ENCODE data around the gene OGFOD2.

The OGFOD2 gene

GRCh38 chr12:122951979-122952892 lies 22.8 kb upstream of the OGFOD2 start:
- DNase-seq (ENCODE audit: low read depth): peak; percentile 49

- DNase-seq (ENCODE audit: low read depth): no peak
Observed at GRCh38 chr12:122955156-122955555, 19.9 kb upstream of the OGFOD2 start.

GRCh38 chr12:122956035-122956434 lies 19.0 kb upstream of the OGFOD2 start:
- no peak for DNase-seq (ENCODE audit: low read depth)

DNA sequence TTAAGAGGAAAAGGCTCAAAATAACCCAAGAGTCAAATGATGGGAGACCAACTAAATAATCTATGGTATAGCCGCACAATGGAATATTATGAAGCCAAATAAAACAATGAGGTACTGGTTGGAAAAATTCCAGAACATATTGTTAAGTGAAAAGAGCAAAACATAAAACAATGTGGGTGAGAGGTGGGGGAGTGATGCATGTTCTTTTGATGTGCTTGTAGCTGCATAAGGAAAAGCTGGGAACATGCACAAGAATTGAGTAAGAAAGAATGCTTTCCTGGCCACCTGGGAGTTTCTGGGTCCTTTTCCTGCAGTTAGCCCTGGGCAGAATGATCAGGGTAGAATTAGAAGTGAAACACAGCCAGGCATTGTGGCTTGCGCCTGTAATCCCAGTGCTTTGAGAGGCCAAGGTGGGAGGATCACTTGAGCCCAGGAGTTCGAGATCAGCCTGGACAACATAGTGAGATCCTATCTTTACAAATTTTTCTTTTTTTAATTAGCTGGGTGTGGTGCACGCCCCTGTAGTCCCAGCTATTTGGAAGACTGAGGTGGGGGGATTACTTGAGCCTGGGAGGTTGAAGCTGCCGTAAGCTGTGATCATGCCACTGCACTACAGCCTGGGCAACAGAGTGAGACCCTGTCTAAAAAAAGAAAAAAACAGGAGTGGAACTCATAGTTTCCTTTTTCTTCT lies 16.7 kb upstream of the OGFOD2 start:
- no peak for DNase-seq (ENCODE audit: low read depth)

- no peak for DNase-seq (ENCODE audit: low read depth)
Observed at GRCh38 chr12:122959566-122960192, 15.4 kb upstream of the OGFOD2 start.

DNA sequence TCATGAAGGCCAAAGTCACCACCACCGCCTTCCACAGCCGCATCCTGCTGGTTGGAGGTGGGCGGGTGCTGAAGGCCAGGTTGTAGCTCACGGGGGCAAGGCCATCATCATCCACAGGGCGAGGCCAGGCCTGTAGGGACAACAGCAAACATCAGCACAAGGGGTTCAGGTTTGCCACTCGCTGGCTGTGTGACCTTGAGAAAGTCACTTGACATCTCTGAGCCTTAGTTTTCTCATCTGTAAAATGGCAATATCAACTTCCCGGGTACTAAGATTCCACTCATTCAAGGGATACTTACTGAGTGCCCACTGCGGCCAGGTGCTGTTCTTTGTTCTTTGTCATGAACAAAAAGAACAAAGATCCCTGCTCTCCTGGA lies 14.9 kb upstream of the OGFOD2 start:
- no peak for DNase-seq (ENCODE audit: low read depth)

DNA sequence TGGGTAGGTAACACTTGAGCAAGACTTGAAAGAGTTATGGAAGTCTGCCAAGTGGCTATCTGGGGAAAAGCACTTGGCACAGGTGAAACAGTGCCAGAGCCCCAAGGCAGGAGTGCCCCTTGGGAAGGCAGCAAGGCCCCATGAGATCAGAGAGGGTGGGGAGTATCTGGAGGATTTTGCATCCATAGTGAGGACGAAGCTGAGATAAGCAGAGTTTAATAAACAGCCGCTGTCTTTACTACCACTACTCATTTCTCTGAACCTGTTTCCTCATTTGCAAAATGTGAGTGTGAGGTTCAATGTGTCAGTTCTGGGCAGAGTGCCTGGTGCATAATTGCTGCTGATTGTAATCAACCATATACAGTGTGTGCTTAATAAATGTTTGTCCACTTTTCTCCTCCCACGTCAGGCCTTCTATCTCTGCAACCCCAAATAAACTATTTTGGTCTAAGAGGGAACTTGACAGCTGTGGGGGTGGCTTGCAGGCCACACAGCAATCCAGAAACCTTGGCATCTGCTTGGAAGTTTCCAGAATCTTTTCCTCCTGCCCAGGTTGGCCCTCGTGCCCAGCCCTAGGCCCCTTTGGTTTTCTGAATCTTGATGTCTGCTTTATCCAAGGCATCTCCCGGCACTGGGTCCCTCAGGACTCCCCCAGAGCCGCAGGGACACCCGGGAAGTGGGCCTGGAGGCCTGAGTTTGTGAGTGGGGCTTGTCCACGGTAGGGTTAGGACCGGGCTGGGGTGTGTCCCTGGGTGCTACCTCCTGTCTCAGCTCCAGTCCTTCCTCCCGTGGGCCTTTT lies 13.3 kb upstream of the OGFOD2 start:
- no peak for DNase-seq (ENCODE audit: low read depth)

- no peak for DNase-seq (ENCODE audit: low read depth)
Observed at GRCh38 chr12:122963941-122964265, 11.1 kb upstream of the OGFOD2 start.

- no peak for DNase-seq (ENCODE audit: low read depth)
Observed at GRCh38 chr12:122964439-122965257, 10.4 kb upstream of the OGFOD2 start.

- DNase-seq (ENCODE audit: low read depth): no peak
Observed at GRCh38 chr12:122965321-122965751, 9.7 kb upstream of the OGFOD2 start.

DNA sequence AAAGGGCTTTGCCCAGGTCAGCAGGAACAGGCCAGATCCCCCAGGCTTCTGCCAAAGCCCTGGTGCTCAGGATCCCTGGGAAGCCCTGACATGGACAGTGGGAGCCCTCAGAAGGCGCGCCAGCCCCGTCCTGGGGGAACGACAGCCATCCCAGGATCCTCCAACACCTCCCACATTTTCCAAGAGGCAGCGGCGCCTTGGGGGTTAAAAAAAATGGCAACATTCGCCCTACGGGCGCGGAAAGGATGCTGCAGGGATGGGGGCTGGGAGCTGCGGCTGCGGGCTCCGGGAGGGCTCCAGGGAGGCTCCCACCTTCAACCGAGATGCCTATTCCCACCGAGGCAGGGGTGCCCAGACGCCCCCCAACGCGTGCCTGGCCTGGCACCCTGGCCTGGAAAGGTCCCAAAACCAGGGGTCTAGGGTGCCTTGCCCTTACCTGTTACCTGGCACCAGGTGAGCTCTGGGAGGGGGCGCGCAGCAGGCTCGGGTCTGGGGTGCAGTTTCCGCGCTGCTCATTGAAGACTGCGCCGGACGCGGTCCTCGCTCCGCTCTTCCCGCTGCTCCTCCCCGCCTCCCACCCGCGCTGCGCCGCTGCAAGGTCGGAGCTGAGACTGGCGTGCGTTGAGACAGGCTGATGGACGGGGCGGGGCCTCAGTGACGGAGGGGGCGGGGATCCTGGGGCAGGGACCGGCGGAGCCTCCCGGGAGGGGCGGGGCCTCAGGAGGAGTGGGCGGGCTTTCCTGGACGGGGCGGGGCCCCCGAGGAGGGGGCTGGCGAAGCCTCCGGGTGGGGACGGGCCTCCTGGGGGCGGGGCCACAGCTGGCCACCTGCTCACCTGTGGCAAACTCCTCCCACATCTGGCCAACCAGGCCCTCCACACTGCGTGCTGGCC lies 8.9 kb upstream of the OGFOD2 start, which contains the start of gene ABCB9:
Gene ABCB9 (minus strand): TSS at position 613 of the 892 bp plus-strand sequence. CDS start 6,228 bp downstream, outside the sequence.
- DNase-seq (ENCODE audit: low read depth): peak; percentile 85

GRCh38 chr12:122966743-122967550 lies 8.1 kb upstream of the OGFOD2 start:
- DNase-seq (ENCODE audit: low read depth): no peak

DNA sequence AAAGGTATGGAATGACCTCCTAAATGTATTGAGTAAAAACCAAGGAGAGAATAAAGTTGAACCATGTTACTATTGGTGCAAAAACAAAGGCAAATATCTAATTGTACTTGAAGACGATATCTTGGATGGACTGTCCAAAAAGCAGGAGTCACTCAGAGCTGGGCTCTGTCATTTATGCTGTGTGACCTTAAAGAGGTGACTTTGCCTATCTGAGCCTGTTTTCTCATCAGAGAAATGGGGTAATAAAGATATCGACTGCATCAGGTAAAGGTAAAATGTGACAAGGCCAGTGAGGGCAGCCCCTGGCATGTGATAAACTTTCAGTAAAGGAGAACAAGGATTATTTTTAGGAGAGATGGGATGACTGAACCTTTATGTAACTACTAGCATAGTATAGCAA lies 6.9 kb upstream of the OGFOD2 start:
- DNase-seq (ENCODE audit: low read depth): no peak

GRCh38 chr12:122969676-122970075 lies 5.4 kb upstream of the OGFOD2 start:
- DNase-seq (ENCODE audit: low read depth): no peak

- peak; percentile 99 for DNase-seq (ENCODE audit: low read depth)
Observed at GRCh38 chr12:122974274-122974891, 661 bp upstream of the OGFOD2 start.

DNA sequence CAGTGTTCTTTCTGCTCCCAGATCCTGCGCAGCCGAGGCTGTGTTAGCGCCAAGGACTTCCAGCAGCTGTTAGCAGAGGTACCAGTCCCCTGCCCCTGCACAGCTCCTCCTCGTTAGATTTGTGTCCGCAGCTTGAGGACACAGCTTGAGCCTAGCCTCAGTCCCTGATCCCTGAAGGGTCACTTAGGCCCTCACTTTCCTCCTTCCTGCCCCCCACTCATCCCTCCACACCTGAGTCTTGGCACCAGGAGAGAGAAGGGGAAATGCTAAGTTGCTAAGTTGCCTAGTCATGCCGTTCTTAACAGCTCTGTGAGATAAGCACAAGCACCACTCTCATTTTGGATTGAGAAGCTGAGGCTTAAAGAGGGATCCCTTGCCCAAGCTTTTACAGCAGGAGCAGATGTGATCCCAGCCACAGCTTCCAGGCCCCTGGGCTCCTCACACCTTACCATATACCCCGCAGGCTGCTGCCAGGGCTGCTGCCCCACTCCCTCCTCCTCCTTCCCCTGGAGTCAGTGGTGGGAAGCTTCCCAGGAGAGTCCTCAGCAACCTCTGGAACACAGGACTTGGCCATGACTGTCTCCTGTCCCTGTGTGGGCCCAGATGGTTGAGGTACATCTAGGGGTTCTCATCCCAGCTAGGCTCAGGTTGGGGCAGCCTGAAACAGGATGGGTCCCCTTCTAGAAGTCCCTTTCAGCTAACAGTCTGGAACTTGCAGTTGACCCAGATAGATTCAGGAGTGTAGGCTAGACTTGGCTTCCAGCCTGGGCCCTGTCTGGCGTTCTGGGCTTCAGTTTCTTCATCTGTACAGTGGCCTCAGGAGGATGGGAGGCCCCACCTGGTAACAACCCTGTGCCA lies 975 bp downstream of the OGFOD2 start:
- no peak for DNase-seq (ENCODE audit: low read depth)

GRCh38 chr12:122976648-122976975 lies 1.6 kb downstream of the OGFOD2 start:
- DNase-seq (ENCODE audit: low read depth): no peak

- DNase-seq (ENCODE audit: low read depth): no peak
Observed at GRCh38 chr12:122977153-122977552, 2.1 kb downstream of the OGFOD2 start.

Data from stimulated activated CD8-positive, alpha-beta memory T cell treated with anti-CD3 and anti-CD28 coated beads, Interleukin-12 subunit alpha, Interleukin-12 subunit beta, amount 100 ng/mL, for 1 hour (primary cell).